Measurements from ENCODE around the gene LRRN3.

Gene LRRN3

GRCh38 chr7:111049971-111050680, 40.8 kb upstream of the LRRN3 start:
- no peak for DNase-seq (ENCODE audit: low read depth)
- in situ Hi-C loops (cut with HindIII; ENCODE audit: low sequenced_read_pairs): no loop called here
- H3K4me3 ChIP-seq (ENCODE audit: low read depth, low read length): no peak overlapping the region
- TF ChIP-seq CTCF (IDR thresholded peaks at IDR 0.05; ENCODE audit: low read depth, low read length, missing control alignments): no peak

GRCh38 chr7:111050875-111051416, 40.0 kb upstream of the LRRN3 start:
- in situ Hi-C loops (cut with HindIII; ENCODE audit: low sequenced_read_pairs): no loop called here
- no peak for DNase-seq (ENCODE audit: low read depth)
- no peak for TF ChIP-seq CTCF (IDR thresholded peaks at IDR 0.05; ENCODE audit: low read depth, low read length, missing control alignments)
- no peak overlapping the region for H3K4me3 ChIP-seq (ENCODE audit: low read depth, low read length)

- in situ Hi-C loops (cut with HindIII; ENCODE audit: low sequenced_read_pairs): no loop called here
- H3K4me3 ChIP-seq (ENCODE audit: low read depth, low read length): no peak overlapping the region
- DNase-seq (ENCODE audit: low read depth): no peak
- TF ChIP-seq CTCF (IDR thresholded peaks at IDR 0.05; ENCODE audit: low read depth, low read length, missing control alignments): no peak
Observed at GRCh38 chr7:111051832-111052231, 39.1 kb upstream of the LRRN3 start.

- in situ Hi-C loops (cut with HindIII; ENCODE audit: low sequenced_read_pairs): no loop called here
- no peak overlapping the region for H3K4me3 ChIP-seq (ENCODE audit: low read depth, low read length)
- no peak for TF ChIP-seq CTCF (IDR thresholded peaks at IDR 0.05; ENCODE audit: low read depth, low read length, missing control alignments)
- no peak for DNase-seq (ENCODE audit: low read depth)
Observed at GRCh38 chr7:111053035-111053434, 37.9 kb upstream of the LRRN3 start.

GRCh38 chr7:111056371-111056770, 34.6 kb upstream of the LRRN3 start:
- no peak for TF ChIP-seq CTCF (IDR thresholded peaks at IDR 0.05; ENCODE audit: low read depth, low read length, missing control alignments)
- in situ Hi-C loops (cut with HindIII; ENCODE audit: low sequenced_read_pairs): no loop called here
- H3K4me3 ChIP-seq (ENCODE audit: low read depth, low read length): no peak overlapping the region
- no peak for DNase-seq (ENCODE audit: low read depth)

- no peak for TF ChIP-seq CTCF (IDR thresholded peaks at IDR 0.05; ENCODE audit: low read depth, low read length, missing control alignments)
- in situ Hi-C loops (cut with HindIII; ENCODE audit: low sequenced_read_pairs): no loop called here
- no peak for DNase-seq (ENCODE audit: low read depth)
- H3K4me3 ChIP-seq (ENCODE audit: low read depth, low read length): no peak overlapping the region
Observed at GRCh38 chr7:111057066-111057465, 33.9 kb upstream of the LRRN3 start.
